ENCODE data around the gene SUN1.

The SUN1 gene

DNA sequence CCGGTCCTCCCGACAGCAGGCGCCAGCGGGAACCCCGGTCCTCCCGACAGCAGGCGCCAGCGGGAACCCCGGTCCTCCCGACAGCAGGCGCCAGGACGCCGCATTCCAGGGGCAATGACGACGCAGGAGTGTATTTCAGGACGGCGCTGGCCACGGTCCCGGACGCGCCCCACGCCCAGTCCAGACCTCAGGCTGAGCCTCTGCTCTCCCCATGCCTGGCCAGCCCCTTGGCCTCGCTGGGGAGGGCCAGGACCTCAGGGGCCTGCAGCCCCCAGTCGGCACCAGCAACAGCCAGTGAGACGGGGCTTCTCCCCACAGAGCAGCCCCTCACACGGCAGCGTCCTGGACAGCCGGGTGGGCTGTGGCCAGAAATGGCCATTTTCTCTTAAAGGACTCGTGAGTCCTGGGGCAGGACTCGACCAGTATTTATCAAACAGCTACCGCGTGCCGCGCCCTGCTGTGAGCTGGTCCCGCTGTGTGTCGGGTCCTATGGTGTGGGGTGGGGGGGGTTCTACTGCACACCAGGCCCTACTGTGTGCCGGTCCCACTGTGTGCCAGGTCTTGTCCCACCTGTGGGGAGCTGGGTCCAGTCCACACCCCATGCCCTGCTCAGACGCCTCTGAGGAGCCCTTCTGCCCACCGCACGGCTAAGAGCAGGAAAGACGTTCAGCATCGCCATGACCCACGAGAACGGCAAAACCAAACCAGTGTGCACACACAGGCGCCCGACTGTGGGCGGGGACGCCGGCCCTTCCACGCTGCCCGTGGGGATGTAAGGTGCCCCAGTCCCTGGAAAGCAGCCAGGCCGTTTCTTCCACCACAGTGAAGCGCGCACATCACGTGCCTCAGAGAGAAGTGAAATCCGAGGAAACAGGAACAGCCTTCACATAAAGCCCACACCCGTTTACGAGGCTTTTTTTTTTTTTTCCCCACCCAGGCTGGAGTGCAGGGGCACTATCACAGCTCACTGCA, 77.4 kb downstream of the SUN1 start:
- DNase-seq, result no peak

DNA sequence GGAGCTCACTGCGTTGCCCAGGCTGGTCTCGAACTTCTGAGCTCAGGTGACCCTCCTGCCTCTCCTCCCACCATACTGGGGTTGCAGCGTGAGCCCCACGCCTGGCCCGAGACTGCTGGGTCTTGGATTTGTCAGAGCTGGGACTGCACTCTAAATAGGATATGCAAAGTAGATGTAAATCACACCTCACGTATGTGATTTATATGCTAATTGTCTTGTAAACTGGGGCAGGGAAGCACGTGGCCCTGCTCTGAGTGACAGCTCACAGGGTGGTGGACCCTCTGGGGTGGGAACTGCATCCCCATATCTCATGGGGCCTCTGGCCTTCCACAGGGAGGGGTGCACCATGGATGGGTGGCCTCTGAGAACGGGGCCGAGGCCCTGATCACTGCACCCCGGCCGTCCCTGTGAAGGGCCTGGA, 78.2 kb downstream of the SUN1 start:
- DNase-seq, result no peak

DNA sequence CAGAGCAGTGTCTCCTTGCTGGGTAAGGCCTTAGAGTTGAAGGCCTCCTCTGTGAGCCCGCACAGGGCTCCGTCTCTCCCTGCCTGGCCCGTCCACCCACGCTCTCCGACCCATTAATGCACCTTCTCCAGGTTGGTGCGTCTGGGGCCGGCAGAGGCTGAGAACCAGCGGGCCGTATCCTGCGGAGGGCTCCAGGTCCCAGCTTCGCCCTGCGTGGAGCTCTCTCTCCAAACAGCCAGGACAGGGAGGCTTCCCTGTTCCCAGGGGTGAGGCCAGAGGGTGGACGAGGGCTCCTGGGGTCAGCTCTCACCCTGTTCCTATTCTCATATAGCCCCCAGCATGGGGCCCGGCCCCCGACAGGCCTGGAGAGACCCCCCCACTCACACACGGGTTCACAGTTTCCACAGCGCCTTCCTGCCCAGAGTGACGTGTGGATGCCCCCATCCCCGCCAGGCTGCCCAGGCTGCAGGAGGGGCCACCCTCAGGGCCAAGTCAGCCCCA, 78.7 kb downstream of the SUN1 start:
- DNase-seq, result no peak

DNA sequence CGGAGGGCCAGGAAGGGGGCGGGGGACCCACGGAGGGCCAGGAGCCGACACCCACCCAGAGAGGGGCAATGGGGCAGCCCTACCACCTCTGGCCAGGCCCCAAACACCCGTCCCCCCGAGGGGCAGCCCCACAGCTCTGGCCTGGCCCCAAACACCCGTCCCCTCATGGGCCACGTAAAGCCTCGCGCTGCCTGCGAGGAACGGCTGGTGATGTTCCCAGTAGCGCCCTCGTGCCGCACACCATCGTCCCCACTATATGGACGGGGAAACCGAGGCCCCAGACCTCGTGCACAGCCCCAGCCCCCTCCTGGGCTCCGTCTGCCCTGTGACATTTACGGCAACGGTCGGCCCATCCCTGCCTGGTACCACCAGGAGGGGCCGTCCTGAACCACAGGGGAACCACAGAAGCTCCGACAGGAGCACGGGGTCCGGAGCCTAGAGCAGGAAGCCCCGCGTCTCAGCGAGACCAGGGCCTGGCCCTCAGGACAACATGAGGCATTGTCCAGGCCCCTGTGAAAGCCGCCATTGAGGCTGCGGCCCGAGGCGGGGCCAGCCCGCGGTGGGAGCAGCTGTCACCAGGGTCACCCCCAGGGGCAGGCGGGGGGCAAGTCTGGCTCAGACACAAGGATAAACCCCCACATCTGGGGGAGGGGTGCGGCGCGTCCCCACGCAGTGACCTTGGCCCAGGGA, 79.7 kb downstream of the SUN1 start:
- DNase-seq, result no peak

DNA sequence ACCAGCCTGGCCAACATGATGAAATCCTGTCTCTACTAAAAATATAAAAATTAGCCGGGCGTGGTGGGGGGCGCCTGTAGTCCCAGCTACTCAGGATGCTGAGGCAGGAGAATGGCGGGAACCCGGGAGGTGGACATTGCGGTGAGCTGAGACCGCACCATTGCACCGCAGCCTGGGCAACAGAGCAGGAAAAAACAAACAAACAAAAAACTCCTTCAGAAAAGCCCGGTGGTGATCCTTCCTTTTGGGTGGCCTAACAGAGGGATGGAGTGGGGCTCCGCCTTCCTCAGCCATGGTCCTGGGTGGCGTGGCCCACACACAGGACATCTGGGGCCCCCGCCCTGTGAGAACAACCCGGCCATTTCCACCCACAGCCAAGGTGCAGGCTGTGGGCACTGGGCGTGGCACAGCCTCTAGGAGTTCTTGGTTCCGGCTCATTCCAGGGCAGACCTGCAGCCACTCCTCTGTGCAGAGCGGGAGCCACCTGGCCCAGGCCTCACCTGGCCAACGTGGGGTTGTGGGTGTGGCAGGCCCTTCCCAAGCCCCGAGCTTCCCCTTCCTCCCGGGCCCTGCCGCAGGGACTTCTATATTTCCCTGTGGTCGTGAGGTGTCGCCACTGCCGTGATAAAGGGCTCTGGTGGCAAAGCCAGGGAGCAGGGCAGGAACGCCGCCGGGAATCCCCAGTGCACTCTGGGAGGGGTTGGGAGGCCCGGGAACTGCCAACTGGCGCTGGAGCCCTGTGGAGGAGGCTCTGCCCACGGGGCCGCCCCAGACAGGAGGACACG, 81.7 kb downstream of the SUN1 start:
- DNase-seq, result no peak

DNA sequence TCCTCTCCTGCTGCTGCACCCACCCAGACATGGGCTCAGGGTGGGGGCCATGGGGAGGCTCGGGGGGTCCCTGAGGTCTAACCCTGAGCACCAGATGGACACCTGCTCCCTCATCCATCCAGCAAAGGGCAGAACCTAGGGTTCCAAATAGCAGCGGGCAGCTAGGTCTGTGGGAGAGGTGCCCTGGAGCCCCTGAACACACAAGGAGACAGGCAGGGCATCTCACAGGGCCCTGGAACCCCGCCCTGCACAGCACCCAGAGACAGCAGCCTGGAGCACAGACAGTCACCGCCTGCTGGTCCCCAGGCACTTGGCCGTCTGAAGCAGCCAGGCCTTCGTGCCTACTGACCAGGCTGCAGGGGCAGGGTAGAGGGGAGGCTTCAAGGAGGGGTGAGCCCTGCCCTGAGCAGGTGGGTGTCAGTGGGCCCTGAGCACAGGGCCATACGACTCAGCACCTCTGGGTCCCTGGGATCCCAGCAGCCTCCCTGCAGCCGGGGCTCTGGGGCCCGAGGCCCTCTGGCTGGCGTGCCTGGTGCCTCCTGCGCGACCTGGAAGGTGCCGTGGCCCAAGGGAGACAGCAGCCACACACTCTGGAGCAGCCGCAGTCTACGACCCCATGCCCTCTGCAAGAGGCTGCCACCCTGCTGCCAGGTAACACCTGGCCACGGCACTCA, 82.4 kb downstream of the SUN1 start:
- no peak for DNase-seq

DNA sequence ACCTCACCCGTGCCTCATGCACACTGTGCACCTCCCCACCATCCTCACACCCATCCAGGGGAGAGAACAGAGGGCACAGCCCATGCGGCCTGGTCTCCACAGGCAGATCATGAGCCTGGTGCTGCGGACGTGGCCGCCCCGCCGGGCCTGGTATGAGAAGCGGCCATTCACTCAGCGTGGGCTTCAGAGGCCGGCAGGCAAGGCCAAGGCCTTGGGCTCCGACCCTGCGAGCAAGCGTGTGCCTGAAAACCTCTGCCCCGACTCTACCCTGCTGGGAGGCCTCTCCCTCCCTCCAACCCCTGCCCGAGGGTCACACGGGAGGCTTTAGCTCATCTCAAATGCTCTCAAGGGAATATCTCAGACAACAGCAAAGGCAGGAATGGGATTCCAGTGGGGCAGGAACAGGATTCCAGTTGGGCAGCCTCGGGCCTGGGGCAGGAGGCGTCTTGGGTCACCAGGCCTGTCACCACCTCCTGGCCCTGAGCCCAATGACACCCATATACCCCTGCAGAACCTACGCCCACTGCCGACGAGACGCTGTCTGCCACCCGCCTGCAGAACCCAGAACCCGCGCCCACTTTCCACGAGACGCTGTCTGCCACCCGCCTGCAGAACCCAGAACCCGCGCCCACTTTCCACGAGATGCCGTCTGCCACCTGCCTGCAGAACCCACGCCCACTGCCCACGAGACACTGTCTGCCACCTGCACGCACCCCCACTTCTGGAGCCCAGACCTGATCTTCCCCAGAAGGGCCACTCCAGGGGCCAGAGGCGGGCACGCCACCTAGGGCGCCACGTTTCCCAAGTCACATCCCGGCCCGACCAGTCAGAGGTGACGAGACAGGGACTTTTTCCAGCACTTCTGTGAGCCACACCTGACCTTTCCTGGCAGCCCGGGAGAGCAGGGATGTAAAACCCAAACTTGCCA, 83.3 kb downstream of the SUN1 start:
- no peak for DNase-seq

DNA sequence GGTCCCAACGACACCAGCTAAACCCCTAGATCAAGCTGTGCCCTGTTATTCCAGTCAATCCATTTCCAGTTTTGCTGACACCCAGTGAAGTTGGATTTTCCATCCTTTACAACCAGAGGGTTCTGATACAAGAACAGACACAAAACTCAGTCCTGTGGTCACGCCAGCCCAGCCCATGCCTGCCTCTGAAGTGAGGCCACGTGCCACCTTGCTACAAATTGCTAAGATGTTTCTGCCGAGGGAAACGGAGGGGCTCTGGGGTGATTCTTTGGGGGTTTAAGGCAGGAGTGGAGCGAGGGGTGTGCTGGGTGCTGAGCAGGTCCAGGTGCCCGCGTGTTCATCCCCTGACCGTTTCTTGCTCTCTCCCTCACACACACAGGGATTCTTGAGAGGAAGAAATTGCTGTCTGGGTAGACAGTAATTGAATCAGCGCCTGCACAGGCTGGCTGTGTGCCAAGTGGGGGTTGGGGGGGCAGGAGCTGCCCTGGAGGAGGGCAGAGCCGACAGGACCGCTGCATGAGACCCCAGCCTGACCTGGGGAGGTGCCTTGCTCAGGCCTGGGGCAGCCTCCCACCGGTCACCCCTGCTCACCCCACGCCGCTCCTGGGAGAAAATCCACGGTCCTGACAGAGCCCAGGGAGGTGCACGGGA, 84.1 kb downstream of the SUN1 start:
- DNase-seq, result no peak

DNA sequence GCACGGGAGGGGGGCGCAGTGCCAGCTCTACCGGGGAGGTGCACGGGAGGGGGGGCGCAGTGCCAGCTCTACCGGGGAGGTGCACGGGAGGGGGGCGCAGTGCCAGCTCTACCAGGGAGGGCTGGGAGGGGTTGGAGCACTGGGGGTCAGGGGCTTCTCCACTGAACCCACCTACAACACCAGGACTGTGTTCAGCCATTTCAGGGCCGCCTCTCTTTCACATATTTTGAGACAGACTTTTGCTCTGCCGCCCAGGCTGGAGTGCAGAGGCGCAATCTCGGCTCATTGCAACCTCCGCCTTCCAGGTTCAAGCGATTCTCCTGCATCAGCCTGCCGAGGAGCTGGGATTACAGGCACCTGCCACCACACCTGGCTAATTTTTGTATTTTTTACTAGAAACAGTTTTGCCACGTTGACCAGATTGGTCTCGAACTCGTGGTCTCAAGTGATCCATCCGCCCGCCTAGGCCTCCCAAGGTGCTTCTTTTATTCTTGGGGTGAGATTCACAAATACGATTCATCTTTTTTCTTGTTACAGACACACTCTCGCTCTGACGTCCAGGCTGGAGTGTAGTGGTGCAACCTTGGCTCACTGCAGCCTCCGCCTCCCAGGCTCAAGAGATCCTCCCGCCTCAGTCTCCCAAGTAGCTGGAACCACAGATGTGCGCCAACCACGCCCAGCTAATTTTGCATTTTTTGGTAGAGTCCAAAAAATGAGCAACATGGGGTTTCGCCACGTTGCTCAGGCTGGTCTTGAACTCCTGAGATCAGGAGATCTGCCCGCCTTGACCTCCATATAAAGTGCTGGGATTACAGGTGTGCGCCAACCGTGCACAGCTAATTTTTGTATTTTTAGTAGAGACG, 85.2 kb downstream of the SUN1 start:
- no peak for DNase-seq

DNA sequence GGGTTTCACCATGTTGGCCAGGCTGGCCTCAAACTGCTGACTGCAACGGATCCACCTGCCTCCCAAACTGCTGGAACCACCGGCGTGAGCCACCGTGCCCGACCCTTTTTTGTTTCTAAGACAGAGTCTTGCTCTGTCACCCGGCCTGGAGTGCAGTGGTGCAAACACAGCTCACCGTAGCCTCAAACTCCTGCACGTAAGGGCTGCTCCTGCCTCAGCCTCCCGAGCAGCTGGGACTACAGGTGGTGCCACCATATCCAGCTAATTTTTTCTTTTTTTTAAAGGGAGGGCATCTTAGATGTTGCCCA, 85.8 kb downstream of the SUN1 start:
- DNase-seq, result no peak

DNA sequence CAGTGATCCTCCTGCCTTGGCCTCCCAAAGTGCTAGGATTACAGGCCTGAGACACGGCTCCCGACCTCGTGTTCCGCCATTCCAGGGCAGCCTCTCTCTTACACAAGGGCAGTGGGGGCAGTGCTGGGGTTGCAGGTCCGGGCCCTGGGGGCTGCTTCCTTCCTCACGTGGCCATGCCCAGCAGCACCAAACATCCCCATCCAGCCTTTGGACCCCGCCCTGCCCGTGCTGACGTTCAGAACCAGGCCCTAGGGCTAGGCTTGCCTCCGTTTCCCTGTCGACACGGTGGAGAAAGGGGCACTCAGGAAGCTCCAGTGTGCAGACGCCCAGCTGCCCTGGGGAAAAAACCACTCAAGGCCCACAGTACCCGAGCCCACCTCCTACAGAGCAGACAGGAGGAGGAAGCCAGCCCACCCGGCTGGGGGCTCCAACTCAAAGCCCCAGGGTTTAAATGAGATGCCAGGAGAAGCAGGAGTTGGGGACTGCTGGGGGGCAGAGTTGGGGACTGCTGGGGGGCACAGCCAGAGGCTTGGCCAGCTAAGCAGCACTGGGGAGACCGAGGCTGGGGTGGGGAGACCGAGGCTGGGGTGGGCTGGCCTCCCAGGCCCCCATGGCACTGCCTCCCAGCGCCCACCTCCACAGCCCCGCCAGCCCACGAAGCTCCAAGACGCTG, 86.3 kb downstream of the SUN1 start:
- DNase-seq, result no peak

DNA sequence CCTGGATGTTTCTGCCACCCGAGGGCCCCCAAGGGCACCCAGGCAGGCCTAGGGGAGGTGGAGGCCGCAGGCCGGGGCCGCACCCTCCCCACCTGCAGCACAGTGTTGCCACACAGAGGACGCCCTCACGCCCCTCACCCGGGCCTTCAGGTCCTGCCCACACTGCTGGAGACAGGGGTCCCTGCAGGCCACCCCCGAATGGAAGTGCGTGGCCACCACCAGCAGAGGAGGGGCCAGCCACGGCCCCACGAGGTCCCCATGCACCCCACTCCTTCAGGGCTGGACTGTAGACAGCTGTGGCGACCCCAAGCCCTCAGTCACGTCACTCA, 86.8 kb downstream of the SUN1 start:
- no peak for DNase-seq

DNA sequence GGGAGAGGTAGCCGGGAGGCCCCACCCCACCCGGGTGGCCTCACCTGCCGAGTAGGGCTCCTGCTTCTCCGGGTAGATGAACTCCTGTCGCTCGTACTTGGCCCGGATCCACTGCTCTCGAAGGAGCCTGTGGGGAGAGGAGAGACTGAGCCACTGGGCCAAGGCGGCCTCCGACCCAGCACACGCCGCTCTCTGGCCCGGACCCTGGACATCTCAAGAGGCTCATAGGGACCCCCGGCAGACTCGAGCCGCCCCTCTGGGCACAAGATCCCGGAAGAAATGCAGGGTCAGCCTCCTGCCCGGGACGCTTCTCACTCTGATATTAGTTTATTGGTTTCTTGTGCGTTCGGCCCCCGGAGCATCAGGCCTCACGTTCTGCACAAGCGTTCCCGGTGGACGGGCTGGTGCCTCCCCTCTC, 87.7 kb downstream of the SUN1 start:
- DNase-seq, result no peak

DNA sequence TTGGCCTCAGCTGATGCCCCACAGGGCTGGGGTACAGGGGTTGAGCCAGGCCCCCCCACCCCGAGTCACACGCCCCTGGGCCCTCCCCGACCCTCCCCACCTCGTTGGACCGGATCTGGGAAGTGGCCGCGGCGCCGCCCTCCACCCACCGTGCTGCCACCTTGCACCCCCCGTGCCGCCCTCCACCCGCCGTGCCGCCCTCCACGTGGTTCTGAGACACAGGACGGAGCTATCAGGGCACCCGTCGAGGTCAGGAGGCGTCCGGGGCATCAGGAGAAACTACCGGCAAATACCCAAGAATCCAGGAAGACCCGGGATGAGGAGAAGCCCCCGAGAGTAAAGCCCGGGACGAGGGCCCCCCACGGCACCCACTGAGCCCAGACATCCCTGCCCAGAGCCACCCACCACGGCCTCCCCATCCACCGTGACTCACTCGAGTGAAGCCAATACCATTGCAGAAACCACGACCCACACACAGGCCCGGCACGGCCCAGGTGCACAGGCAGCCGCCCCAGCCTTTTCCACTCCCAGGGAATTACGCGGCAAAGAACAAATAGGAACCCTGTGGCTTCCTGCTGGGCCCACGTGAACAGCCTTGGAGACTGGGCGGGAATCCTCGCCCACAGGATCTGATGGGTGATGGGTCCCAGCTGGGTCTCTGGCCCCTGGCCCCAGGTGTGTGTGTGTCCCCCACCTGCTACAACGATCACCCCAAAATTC, 88.2 kb downstream of the SUN1 start:
- no peak for DNase-seq

DNA sequence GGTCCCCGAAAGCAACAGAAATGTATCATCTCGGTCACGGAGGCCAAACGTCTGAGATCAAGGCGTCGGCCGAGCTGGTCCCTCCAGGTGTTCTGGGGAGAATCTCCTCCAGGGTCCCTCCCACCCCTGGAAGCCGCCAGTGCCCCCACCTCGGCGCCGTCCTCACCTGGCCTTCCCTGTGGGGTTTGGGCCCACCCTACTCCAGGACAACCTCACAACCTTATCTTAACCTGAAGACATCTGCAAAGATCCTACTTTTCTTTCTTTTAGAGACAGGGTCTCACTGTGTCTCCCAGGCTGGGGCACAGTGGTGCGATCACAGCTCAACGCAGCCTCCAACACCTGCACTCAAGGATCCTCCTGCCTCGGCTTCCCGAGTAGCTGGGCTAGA, 88.8 kb downstream of the SUN1 start:
- no peak for DNase-seq

DNA sequence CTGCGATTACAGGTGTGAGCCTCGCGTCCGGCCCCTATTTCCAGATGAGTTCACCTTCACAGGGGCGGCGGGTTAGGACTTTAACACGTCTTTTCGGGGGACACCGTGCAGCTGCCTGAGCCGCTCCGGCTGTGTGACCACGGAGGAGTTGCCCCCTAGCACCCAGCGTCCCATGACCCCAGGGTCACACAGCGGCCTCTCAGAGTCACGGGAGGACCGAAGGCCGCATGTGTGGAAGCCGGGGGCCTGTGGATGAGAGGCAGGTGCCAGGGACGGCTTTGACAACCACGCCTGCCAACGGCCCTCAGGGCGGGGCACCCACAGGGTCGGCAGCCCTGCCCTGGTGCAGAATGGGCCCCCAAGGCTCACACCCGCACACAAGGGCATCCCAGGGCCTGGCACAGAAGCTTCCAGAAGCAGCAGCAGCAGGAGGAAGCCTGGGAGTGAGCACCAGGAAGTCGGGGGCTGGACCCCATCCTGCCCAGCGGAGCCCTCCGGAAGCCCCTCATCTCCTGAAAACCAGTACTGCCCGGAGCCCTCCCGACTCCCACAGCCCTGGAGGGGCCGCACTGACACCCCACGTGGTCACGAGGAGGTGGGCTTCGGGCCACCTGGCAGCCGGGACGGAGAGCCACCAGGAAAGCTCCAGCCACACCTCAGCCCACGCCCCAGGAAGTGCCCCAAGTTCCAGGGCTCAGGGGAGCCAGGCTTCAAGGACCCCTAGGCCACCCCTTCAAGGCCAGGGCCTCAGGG, 89.5 kb downstream of the SUN1 start:
- DNase-seq, result no peak

DNA sequence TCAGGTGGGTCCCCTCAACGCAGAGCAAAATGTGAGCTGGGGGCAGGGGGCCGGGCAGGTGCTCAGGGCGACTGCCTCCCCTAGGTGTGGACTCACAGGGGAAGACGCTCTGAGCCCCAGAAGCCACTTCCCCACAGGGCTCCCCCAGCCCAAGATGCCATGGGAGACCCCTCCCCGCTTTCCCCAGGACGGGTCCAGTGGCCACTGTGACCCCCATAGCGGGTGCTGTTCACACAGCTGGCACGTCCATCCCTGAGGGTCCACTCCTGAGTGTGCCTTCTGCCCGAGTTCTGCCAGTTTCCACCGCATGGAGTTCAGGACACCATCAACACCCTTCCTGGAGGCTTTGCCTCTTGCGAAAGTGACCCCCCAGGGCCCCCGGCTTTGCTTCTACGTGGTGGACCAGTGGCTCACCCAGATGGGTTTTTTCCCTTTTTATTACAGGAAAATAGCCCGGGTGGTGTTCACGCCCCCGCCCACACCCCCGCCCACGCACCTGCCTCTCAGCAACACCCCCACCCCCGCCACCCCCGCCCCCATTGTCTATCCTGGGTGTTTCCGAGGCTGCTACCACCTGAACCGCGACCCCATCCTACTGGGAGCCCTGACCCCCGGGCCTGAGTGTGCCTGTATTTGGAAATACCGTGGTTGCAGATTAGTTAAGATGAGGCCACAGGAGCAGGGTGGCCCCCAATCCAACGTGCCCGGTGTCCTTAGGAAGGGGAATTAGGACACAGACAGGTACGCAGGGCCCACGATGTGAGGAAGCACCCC, 90.2 kb downstream of the SUN1 start:
- no peak for DNase-seq

All from amniotic stem cell (primary cell).